ENCODE data around the gene ACSS2.

GRCh38 chr20:34852298-34852697, 24.1 kb upstream of the ACSS2 start:
- TF ChIP-seq CTCF (IDR thresholded peaks at IDR 0.05 in 8 of 11, conservative IDR thresholded peaks at IDR 0.05 in 3 of 11): no peak
- TF ChIP-seq POLR2AphosphoS5 (IDR thresholded peaks at IDR 0.05): no peak
- TF ChIP-seq POLR2A (IDR thresholded peaks at IDR 0.05): no peak

Data from spleen (tissue), 7 donors.